HepG2 (cell line): ENCODE measurements around the gene MSI2. TPM values are rescaled to one million over a fixed set of nuclear protein-coding genes. Genes with fewer than 3 reads are reported as not detected.
A peak's percentile ranks its signal among the peaks of the same experiment; 100 is the strongest.

Experiments used
- ARNT ChIP-seq: fragments of 450-650 bp; IDR thresholded peaks from 2 replicates; pipeline ENCODE4 v1.6.1; 2017
- ATM ChIP-seq: fragments of 450-650 bp; IDR thresholded peaks from 2 replicates; pipeline ENCODE4 v1.7.1; 2017; ENCODE audit warnings: mild to moderate bottlenecking, borderline replicate concordance
- DR1 ChIP-seq: sonication (generic); formaldehyde crosslinking; IDR thresholded peaks from 2 replicates; pipeline ENCODE4 v1.8.0; 2021; ENCODE audit warnings: mild to moderate bottlenecking, missing genetic modification reagents, inconsistent platforms
- ERF ChIP-seq: IDR thresholded peaks from 2 replicates; pipeline ENCODE4 v1.6.1; 2018; ENCODE audit warnings: missing biosample characterization, missing genetic modification reagents
- HCFC1 ChIP-seq: fragments of 150-350 bp; IDR thresholded peaks from 2 replicates; pipeline ENCODE4 v1.6.1; 2014; ENCODE audit warnings: low read depth, low read length
- HMGXB3 ChIP-seq: sonication (generic); formaldehyde crosslinking; IDR thresholded peaks from 2 replicates; pipeline ENCODE4 v1.4.0; 2020; ENCODE audit warnings: missing genetic modification reagents, borderline replicate concordance
- HNF1B ChIP-seq: sonication (generic); formaldehyde crosslinking; IDR thresholded peaks from 2 replicates; pipeline ENCODE4 v1.5.1; 2020; ENCODE audit warnings: mild to moderate bottlenecking, moderate library complexity, missing genetic modification reagents
- MED13 ChIP-seq: sonication (generic); formaldehyde crosslinking; IDR thresholded peaks from 2 replicates; pipeline ENCODE4 v1.5.0; 2020; ENCODE audit warnings: missing genetic modification reagents
- NFRKB ChIP-seq: fragments of 450-650 bp; IDR thresholded peaks from 2 replicates; pipeline ENCODE4 v1.6.1; 2017
- SAP130 ChIP-seq: IDR thresholded peaks from 2 replicates; pipeline ENCODE4 v1.6.1; 2016; ENCODE audit warnings: low read depth
- SKIL ChIP-seq: sonication (generic); formaldehyde crosslinking; IDR thresholded peaks from 2 replicates; pipeline ENCODE4 v1.8.0; 2022; ENCODE audit warnings: missing genetic modification reagents, mild to moderate bottlenecking, moderate library complexity, borderline replicate concordance
- SMARCC2 ChIP-seq: fragments of 450-650 bp; IDR thresholded peaks from 2 replicates; pipeline ENCODE4 v1.6.1; 2017; ENCODE audit warnings: antibody characterized with exemption, mild to moderate bottlenecking
- ZBTB26 ChIP-seq: IDR thresholded peaks from 2 replicates; pipeline ENCODE4 v1.6.1; 2016; ENCODE audit warnings: missing compliant biosample characterization, missing genetic modification reagents, borderline replicate concordance
- ZBTB7B ChIP-seq: sonication (generic); formaldehyde crosslinking; IDR thresholded peaks from 2 replicates; pipeline ENCODE4 v1.4.0; 2020; ENCODE audit warnings: missing genetic modification reagents
- ZKSCAN5 ChIP-seq: sonication (generic); formaldehyde crosslinking; IDR thresholded peaks from 2 replicates; pipeline ENCODE4 v1.5.1; 2020; ENCODE audit warnings: mild to moderate bottlenecking, missing genetic modification reagents
- ZNF276 ChIP-seq: sonication (generic); formaldehyde crosslinking; IDR thresholded peaks from 2 replicates; pipeline ENCODE4 v1.4.0; 2020; ENCODE audit warnings: mild to moderate bottlenecking, low read depth, missing genetic modification reagents
- ZNF3 ChIP-seq: IDR thresholded peaks from 2 replicates; pipeline ENCODE4 v1.7.0; 2017; ENCODE audit warnings: inconsistent platforms
- ZNF446 ChIP-seq: sonication (generic); formaldehyde crosslinking; IDR thresholded peaks from 2 replicates; pipeline ENCODE4 v1.5.0; 2020; ENCODE audit warnings: mild to moderate bottlenecking, missing genetic modification reagents
- ZNF792 ChIP-seq: IDR thresholded peaks from 2 replicates; pipeline ENCODE4 v1.6.1; 2016
- polyA plus RNA-seq, 8 experiments: library from polyadenylated mRNA; depleted of rRNA in 3 of 8; stranded (reverse) in 7 of 8; unstranded in 1 of 8; fragments of >200 nt; fragmentation: Illumina TruSeq in 4 of 8; extraction: Trizol in 4 of 8; gene quantifications; 2 replicates each; pipeline versions ENCODE4 v1.2.1 to v1.2.3, GENCODE V29; 2011 to 2016; ENCODE audit warnings: low read depth in 4 of 8, missing spikeins in 1 of 8, mixed read lengths in 1 of 8; ENCODE audit not compliant: insufficient read depth in 1 of 8
- total RNA-seq, 5 experiments: library from RNA; depleted of rRNA; stranded (reverse); fragments of >200 nt; fragmentation: Illumina TruSeq; extraction: Trizol; gene quantifications; 2 replicates each; pipeline ENCODE4 v1.2.3, GENCODE V29; 2016; ENCODE audit warnings: low read depth in 1 of 5

The MSI2 gene
- total and polyA plus RNA-seq, 2 of the 13 experiments (the other 11 are each of a cell fraction or from before 2014, with no cell fraction given), result 77.5 to 78.4 TPM

- peak; percentile 64; the same call in 1 of the 2 replicates for TF ChIP-seq HMGXB3
- no peak for TF ChIP-seq ZKSCAN5
- peak; percentile 76; the same call in 1 of the 2 replicates for TF ChIP-seq SKIL (CRISPR knock-in tag)
- peak; percentile 78 for TF ChIP-seq ZNF792 (CRISPR knock-in tag)
- TF ChIP-seq ERF (CRISPR knock-in tag), result peak; percentile 82; the same call in 1 of the 2 replicates
- TF ChIP-seq ZNF3 (CRISPR knock-in tag), result peak; percentile 70; the same call in 1 of the 2 replicates
- no peak for TF ChIP-seq HCFC1
- TF ChIP-seq ZBTB7B (CRISPR knock-in tag), result peak; percentile 76
- TF ChIP-seq SAP130, result peak; percentile 77
- TF ChIP-seq MED13 (CRISPR knock-in tag), result peak; percentile 77; the same call in 1 of the 2 replicates
- no peak for TF ChIP-seq ZNF276 (CRISPR knock-in tag)
- no peak for TF ChIP-seq NFRKB
- no peak for TF ChIP-seq ARNT
- TF ChIP-seq DR1 (CRISPR knock-in tag), result no peak
- TF ChIP-seq HNF1B (CRISPR knock-in tag), result no peak
- no peak for TF ChIP-seq ZBTB26 (CRISPR knock-in tag)
- no peak for TF ChIP-seq SMARCC2
- no peak for TF ChIP-seq ZNF446 (CRISPR knock-in tag)
- TF ChIP-seq ATM, result no peak
These were observed 321.7 kb downstream of the MSI2 start (continued) for GRCh38 chr17:57577751-57578607.
